Heart left ventricle (tissue), 16 donors: ENCODE results near the gene CORO1C. TPM values are rescaled to one million over a fixed set of nuclear protein-coding genes. Genes with fewer than 3 reads are reported as not detected.
"Not testable (repeated sequence)": the region's sequence is repeated elsewhere in the genome, so short reads cannot be mapped to it uniquely, and the experiment has no call there.

Experiments used
- ATAC-seq, 4 donors: fragments of 200-7000 bp; cut with Tn5 transposase; one replicate each; pipeline ENCODE4 v1.9.1; 2020 to 2022; ENCODE audit warnings: moderate library complexity in 4 of 4, mild to moderate bottlenecking in 3 of 4, moderate number of reproducible peaks in 1 of 4
- DNase-seq, 5 donors: peaks; one replicate each; pipeline ENCODE4 v3.0.0-alpha.2; 2020
- H3K27ac ChIP-seq, 12 donors: fragments of 200-600 bp; sonication (generic) in 4 of 12; one replicate each; pipeline versions ENCODE4 v1.5.0 to v1.8.0; 2016 to 2022; ENCODE audit warnings: mild to moderate bottlenecking in 2 of 12
- H3K27me3 ChIP-seq, 9 donors: fragments of 200-600 bp; sonication (generic) in 2 of 9; one replicate each; pipeline versions ENCODE4 v1.5.1 to v1.8.0; 2016 to 2022; ENCODE audit warnings: mild to moderate bottlenecking in 3 of 9
- H3K36me3 ChIP-seq, 9 donors: fragments of 200-600 bp; sonication (generic) in 2 of 9; one replicate each; pipeline versions ENCODE4 v1.5.0 to v1.8.0; 2018 to 2022; ENCODE audit warnings: mild to moderate bottlenecking in 2 of 9
- H3K4me1 ChIP-seq, 12 donors: fragments of 200-600 bp; sonication (generic) in 4 of 12; one replicate each; pipeline versions ENCODE4 v1.5.0 to v1.8.0; 2016 to 2022; ENCODE audit warnings: mild to moderate bottlenecking in 3 of 12
- H3K4me3 ChIP-seq, 12 donors: fragments of 200-600 bp; sonication (generic) in 4 of 12; one replicate each; pipeline versions ENCODE4 v1.5.0 to v1.8.0; 2017 to 2022; ENCODE audit warnings: mild to moderate bottlenecking in 9 of 12, moderate library complexity in 4 of 12
- H3K9me3 ChIP-seq, 12 donors: fragments of 200-600 bp; sonication (generic) in 4 of 12; one replicate each; pipeline versions ENCODE4 v1.5.0 to v1.8.0; 2016 to 2022; ENCODE audit warnings: mild to moderate bottlenecking in 1 of 12
- CTCF ChIP-seq, 12 donors: fragments of 200-600 bp; sonication (generic) in 4 of 12; IDR thresholded peaks; one replicate each; pipeline versions ENCODE4 v1.5.0 to v1.8.0; 2018 to 2022; ENCODE audit warnings: antibody characterized with exemption in 12 of 12, mild to moderate bottlenecking in 5 of 12
- POLR2A ChIP-seq, 2 donors: fragments of 450-650 bp; IDR thresholded peaks; one replicate each; pipeline ENCODE4 v1.6.1; 2017; ENCODE audit warnings: antibody characterized with exemption in 2 of 2, mild to moderate bottlenecking in 2 of 2, moderate library complexity in 2 of 2
- WGBS, 4 donors: extraction: QIAGEN DNeasy Blood & Tissue Kit in 2 of 4; methylation state at CpG; one replicate each; pipeline versions ENCODE4 v1.1.5 to v1.1.7; 2013 to 2018; 5-methylcytosine and 5-hydroxymethylcytosine counted together
- intact Hi-C, 10 donors: fragments of 100-400 bp; cut with DNase I; formaldehyde crosslinking; loops; one replicate each; pipeline versions ENCODE4 v1.11.1 to v1.14.2; 2022
- polyA plus RNA-seq, 2 donors: library from polyadenylated mRNA; stranded (reverse); fragments of 200-250 nt; gene quantifications; one replicate each; pipeline ENCODE4 v1.2.3, GENCODE V29; 2013
- total RNA-seq, 9 donors: library from RNA; depleted of rRNA in 2 of 9; stranded (reverse); fragments of >200 nt in 2 of 9; fragmentation: NEBNext Ultra II Directional in 3 of 9; extraction: Animal tissue kit (Norgen Biotek cat#: 25700) in 3 of 9; gene quantifications; one replicate each; pipeline versions ENCODE4 v1.1.0 to v1.2.4, GENCODE V29; 2016 to 2023
- donor health status: ischemic (EF 13 %, LVEDD 7.1; RV severe dilation, severe dysfunction).
- donor health status: healthy with polysubstance abuse.
- donor health status: DM: no; HTN: yes; CAD: no.
- donor health status: DM: no; HTN: no; CAD: no.
- donor health status: ischemic (EF 25% LVEDD 6.9; RV normal size, moderate dysfunction).
- donor health status: ischemic (EF 25% LVEDD 5.7; RV mildly dilated, moderate dysfunction).
- donor health status: healthy.
- donor health status: DM: yes; HTN: yes; CAD: no.
- donor health status: ischemic (EF 35%, LVEDD 5.7; RV mildly dilated, moderate dysfunction).
- donor health status: nonischemic (EF 11% LVEDD 7.7; RV severe dilation, severe dysfunction).
- donor health status: DM: yes; HTN: yes; CAD: no.
- donor health status: PGD.
- donor health status: ischemic (EF 29% LVEDD 5.4; RV normal size, mild dysfunction).
- donor health status: nonischemic (EF 23%, LVEDD 6.1; RV moderate dilation, normal function).

CORO1C gene
- total and polyA plus RNA-seq, 11 donors, result 18.3 to 119 (median 65.2) TPM

GRCh38 chr12:108654622-108655021 is 76.7 kb downstream of the CORO1C start:
- H3K4me3 ChIP-seq, H3K27me3 ChIP-seq, H3K9me3 ChIP-seq, intact Hi-C loops: not testable (repeated sequence)
- Histone ChIP-seq H3K4me1 (peaks cover 0 to 54% (median 12%) of the 10 kb centered on the region in 12 donors), H3K36me3 (peaks cover 0 to 91% (median 70%) of the 10 kb centered on the region in 9 donors), H3K27ac (peak overlapping the region; percentile 2 to 90 (median 57))
- peak in 1 of 12 donors; percentile 5 for TF ChIP-seq CTCF (IDR thresholded peaks at IDR 0.05)
- ATAC-seq (peak; percentile 74 to 83 (median 76)), DNase-seq (peak in 3 of 5 donors; percentile 52 to 67 (median 59))
- WGBS, 4 donors, result 53 to 65% (median 59%) methylated on average over 9 of the region's 9 CpGs

GRCh38 chr12:108653922-108654321 is 77.4 kb downstream of the CORO1C start:
- no peak overlapping the region for H3K4me3 ChIP-seq
- whole genome bisulfite sequencing, 4 donors, result 62 to 87% (median 68%) methylated on average over 3 of the region's 3 CpGs
- intact Hi-C loops, result no loop called here
- H3K9me3 ChIP-seq, result no peaks in the 10 kb centered on the region
- H3K27me3 ChIP-seq, result no peaks in the 10 kb centered on the region
- peaks cover 0 to 60% (median 17%) of the 10 kb centered on the region in 12 donors for H3K4me1 ChIP-seq
- DNase-seq, result no peak
- H3K27ac ChIP-seq, result peak overlapping the region; percentile 2 to 90 (median 57)
- peaks cover 0 to 91% (median 71%) of the 10 kb centered on the region in 9 donors for H3K36me3 ChIP-seq
- peak; percentile 70 to 81 (median 75) for ATAC-seq
- TF ChIP-seq CTCF (IDR thresholded peaks at IDR 0.05), result no peak
- no peak for TF ChIP-seq POLR2A (IDR thresholded peaks at IDR 0.05)

- TF ChIP-seq POLR2A (IDR thresholded peaks at IDR 0.05), result no peak
- TF ChIP-seq CTCF (IDR thresholded peaks at IDR 0.05), result no peak
Measured at GRCh38 chr12:108653082-108653516, 78.2 kb downstream of the CORO1C start.

GRCh38 chr12:108650083-108650482 is 81.2 kb downstream of the CORO1C start:
- WGBS, 4 donors, result 60 to 75% (median 62%) methylated on average over 2 of the region's 2 CpGs
- Histone ChIP-seq H3K36me3 (peaks cover 0 to 96% (median 79%) of the 10 kb centered on the region in 9 donors), H3K27ac (peak overlapping the region in 5 of 12 donors; percentile 4 to 32 (median 18)), H3K4me3 (no peak overlapping the region), H3K4me1 (peaks cover 0 to 65% (median 30%) of the 10 kb centered on the region in 12 donors), H3K9me3 (no peaks in the 10 kb centered on the region), H3K27me3 (no peaks in the 10 kb centered on the region)
- DNase-seq, result no peak
- TF ChIP-seq POLR2A (IDR thresholded peaks at IDR 0.05) (no peak), CTCF (IDR thresholded peaks at IDR 0.05) (no peak)
- intact Hi-C loops, result no loop called here
- no peak for ATAC-seq

More at GRCh38 chr12:108653082-108653516, 78.2 kb downstream of the CORO1C start:
- no peak overlapping the region for H3K4me3 ChIP-seq
- no peaks in the 10 kb centered on the region for H3K27me3 ChIP-seq
- ATAC-seq (no peak), DNase-seq (no peak)
- H3K27ac ChIP-seq, result peak overlapping the region in 11 of 12 donors; percentile 5 to 90 (median 54)
- H3K36me3 ChIP-seq, result peaks cover 0 to 91% (median 71%) of the 10 kb centered on the region in 9 donors
- intact Hi-C loops, result no loop called here
- no peaks in the 10 kb centered on the region for H3K9me3 ChIP-seq
- H3K4me1 ChIP-seq, result peaks cover 0 to 56% (median 17%) of the 10 kb centered on the region in 12 donors
